WTC11 (cell line): ENCODE measurements around the gene TAB3. TPM values are rescaled to one million over a fixed set of nuclear protein-coding genes. Genes with fewer than 3 reads are reported as not detected.

Experiments used
- ATAC-seq: fragments of 200-7000 bp; cut with Tn5 transposase; 2 replicates; pipeline ENCODE4 v1.10.0; 2021; ENCODE audit warnings: mild to moderate bottlenecking, moderate library complexity
- CTCF ChIA-PET: fragments of 300-600 bp; sonication (Branson Sonifier 250); formaldehyde crosslinking; loops from one replicate; lab custom pipeline; 2021; ENCODE audit warnings: antibody characterized with exemption; lab: Charles Lee
- POLR2A ChIA-PET: fragments of 350-600 bp; sonication (Branson Sonifier 250); formaldehyde crosslinking; loops from one replicate; lab custom pipeline; 2021; ENCODE audit warnings: antibody characterized with exemption; lab: Charles Lee
- DNase-seq: peaks from one replicate; pipeline ENCODE4 v3.0.0; 2021; ENCODE audit warnings: low spot score
- H3K27ac Mint-ChIP-seq: 2 replicates; pipeline ENCODE4 v1.8.0; 2021; ENCODE audit warnings: mixed read lengths
- H3K27me3 Mint-ChIP-seq: 2 replicates; pipeline ENCODE4 v1.8.0; 2021; ENCODE audit warnings: low read depth, mild to moderate bottlenecking, moderate library complexity, mixed read lengths
- H3K36me3 Mint-ChIP-seq: 2 replicates; pipeline ENCODE4 v1.8.0; 2021; ENCODE audit warnings: mixed read lengths
- H3K4me1 Mint-ChIP-seq: 2 replicates; pipeline ENCODE4 v1.8.0; 2022; ENCODE audit warnings: mixed read lengths
- H3K4me3 Mint-ChIP-seq: 2 replicates; pipeline ENCODE4 v1.8.0; 2021; ENCODE audit warnings: mild to moderate bottlenecking, moderate library complexity, mixed read lengths
- H3K9me3 Mint-ChIP-seq: 2 replicates; pipeline ENCODE4 v1.8.0; 2021; ENCODE audit warnings: mixed read lengths
- ELF4 ChIP-seq: sonication (generic); formaldehyde crosslinking; IDR thresholded peaks from 2 replicates; pipeline ENCODE4 v1.8.1; 2022; ENCODE audit warnings: low read depth, mild to moderate bottlenecking, moderate library complexity, missing genetic modification reagents
- MLX ChIP-seq: sonication (generic); formaldehyde crosslinking; IDR thresholded peaks from 2 replicates; pipeline ENCODE4 v1.8.1; 2023; ENCODE audit warnings: mild to moderate bottlenecking, missing genetic modification reagents, moderate library complexity
- NR2C2 ChIP-seq: sonication (generic); formaldehyde crosslinking; IDR thresholded peaks from 2 replicates; pipeline ENCODE4 v1.8.0; 2022; ENCODE audit warnings: mild to moderate bottlenecking, missing genetic modification reagents
- TCF7 ChIP-seq: sonication (generic); formaldehyde crosslinking; IDR thresholded peaks from 2 replicates; pipeline ENCODE4 v1.8.0; 2022; ENCODE audit warnings: mild to moderate bottlenecking, low read depth, missing genetic modification reagents, moderate library complexity
- USF1 ChIP-seq: sonication (generic); formaldehyde crosslinking; IDR thresholded peaks from 2 replicates; pipeline ENCODE4 v1.8.0; 2022; ENCODE audit warnings: mild to moderate bottlenecking, missing genetic modification reagents
- ZBTB21 ChIP-seq: sonication (generic); formaldehyde crosslinking; IDR thresholded peaks from 2 replicates; pipeline ENCODE4 v1.8.1; 2023; ENCODE audit warnings: mild to moderate bottlenecking, missing genetic modification reagents, borderline replicate concordance
- ZNF423 ChIP-seq: fragments of 250-450 bp; sonication (Bioruptor Pico); IDR thresholded peaks from 2 replicates; pipeline ENCODE4 v2.1.2; 2022; ENCODE audit warnings: mild to moderate bottlenecking, moderate library complexity
- total RNA-seq: library from RNA; stranded (reverse); gene quantifications from 3 replicates; pipeline ENCODE4 v1.2.3, GENCODE V29; 2021
- TF ChIP-seq, protein P1 (sequence below): fragments of 200-600 bp; IDR thresholded peaks from 2 replicates; pipeline ENCODE4 v1.8.0; 2022; ENCODE audit warnings: antibody characterized with exemption
- TF ChIP-seq, protein P2 (sequence below): sonication (generic); formaldehyde crosslinking; IDR thresholded peaks from 2 replicates; pipeline ENCODE4 v1.8.1; 2022; ENCODE audit warnings: mild to moderate bottlenecking, moderate library complexity, missing genetic modification reagents
- TF ChIP-seq, protein P3 (sequence below): sonication (generic); formaldehyde crosslinking; IDR thresholded peaks from 2 replicates; pipeline ENCODE4 v1.8.1; 2022; ENCODE audit warnings: low read depth, missing genetic modification reagents, borderline replicate concordance
- TF ChIP-seq, protein P4 (sequence below): sonication (generic); formaldehyde crosslinking; IDR thresholded peaks from 2 replicates; pipeline ENCODE4 v1.8.1; 2023; ENCODE audit warnings: mild to moderate bottlenecking, moderate library complexity, missing genetic modification reagents
- TF ChIP-seq, protein P5 (sequence below): sonication (generic); formaldehyde crosslinking; IDR thresholded peaks from 2 replicates; pipeline ENCODE4 v1.8.1; 2022; ENCODE audit warnings: mild to moderate bottlenecking, missing genetic modification reagents, moderate library complexity, borderline replicate concordance
- TF ChIP-seq, protein P6 (sequence below): sonication (generic); formaldehyde crosslinking; IDR thresholded peaks from 2 replicates; pipeline ENCODE4 v1.8.1; 2023; ENCODE audit warnings: mild to moderate bottlenecking, missing genetic modification reagents

TAB3 gene
- total RNA-seq, 1 experiment from 2014 or later, result 12.0 TPM

DNA sequence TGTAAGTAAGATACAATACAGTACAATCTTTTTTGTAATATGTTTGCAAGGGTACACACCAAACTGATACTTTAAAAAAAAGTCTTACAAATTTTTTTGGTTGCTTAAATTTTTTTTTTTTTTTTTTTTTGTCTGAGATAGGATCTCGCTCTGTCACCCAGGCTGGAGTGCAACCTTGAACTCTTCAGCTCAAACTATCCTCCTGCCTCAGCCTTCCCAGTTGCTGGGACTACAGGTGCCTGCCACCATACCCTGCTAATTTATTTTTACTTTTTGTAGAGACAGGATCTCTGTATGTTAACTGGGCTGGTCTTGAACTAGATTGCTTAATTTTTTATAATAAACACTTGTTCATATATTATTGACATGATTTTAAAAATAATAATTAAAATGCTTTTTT is 41.1 kb upstream of the TAB3 start:
- ChIA-PET POLR2A (interaction anchor here (0.6 kb wide), 1 partner anchor 304 kb away, joined by 7 read pairs; no protein-coding TSS in a partner anchor), CTCF (interaction anchor here (0.7 kb wide), 1 partner anchor 21 kb away, joined by 4 read pairs; no protein-coding TSS in a partner anchor)

GRCh38 chrX:30920271-30920670 is 31.2 kb upstream of the TAB3 start:
- no peak for DNase-seq
- CTCF ChIA-PET, result interaction anchor here (0.8 kb wide), 1 partner anchor 51 kb away, joined by 3 read pairs; no protein-coding TSS in a partner anchor
- TF ChIP-seq, protein P1, sequence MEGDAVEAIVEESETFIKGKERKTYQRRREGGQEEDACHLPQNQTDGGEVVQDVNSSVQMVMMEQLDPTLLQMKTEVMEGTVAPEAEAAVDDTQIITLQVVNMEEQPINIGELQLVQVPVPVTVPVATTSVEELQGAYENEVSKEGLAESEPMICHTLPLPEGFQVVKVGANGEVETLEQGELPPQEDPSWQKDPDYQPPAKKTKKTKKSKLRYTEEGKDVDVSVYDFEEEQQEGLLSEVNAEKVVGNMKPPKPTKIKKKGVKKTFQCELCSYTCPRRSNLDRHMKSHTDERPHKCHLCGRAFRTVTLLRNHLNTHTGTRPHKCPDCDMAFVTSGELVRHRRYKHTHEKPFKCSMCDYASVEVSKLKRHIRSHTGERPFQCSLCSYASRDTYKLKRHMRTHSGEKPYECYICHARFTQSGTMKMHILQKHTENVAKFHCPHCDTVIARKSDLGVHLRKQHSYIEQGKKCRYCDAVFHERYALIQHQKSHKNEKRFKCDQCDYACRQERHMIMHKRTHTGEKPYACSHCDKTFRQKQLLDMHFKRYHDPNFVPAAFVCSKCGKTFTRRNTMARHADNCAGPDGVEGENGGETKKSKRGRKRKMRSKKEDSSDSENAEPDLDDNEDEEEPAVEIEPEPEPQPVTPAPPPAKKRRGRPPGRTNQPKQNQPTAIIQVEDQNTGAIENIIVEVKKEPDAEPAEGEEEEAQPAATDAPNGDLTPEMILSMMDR, result no peak
- H3K4me3 Mint-ChIP-seq, result no peak overlapping the region
- H3K4me1 Mint-ChIP-seq, result no peaks in the 10 kb centered on the region
- POLR2A ChIA-PET, result no interaction called here
- no peaks in the 10 kb centered on the region for H3K27me3 Mint-ChIP-seq
- H3K9me3 Mint-ChIP-seq, result no peaks in the 10 kb centered on the region
- no peak overlapping the region for H3K27ac Mint-ChIP-seq
- no peak for ATAC-seq
- no peaks in the 10 kb centered on the region for H3K36me3 Mint-ChIP-seq

More for the DNA sequence above, 41.1 kb upstream of the TAB3 start:
- H3K4me1 Mint-ChIP-seq, result no peaks in the 10 kb centered on the region
- H3K4me3 Mint-ChIP-seq, result no peak overlapping the region
- ATAC-seq (no peak), DNase-seq (no peak)
- no peaks in the 10 kb centered on the region for H3K27me3 Mint-ChIP-seq
- TF ChIP-seq, protein P2, sequence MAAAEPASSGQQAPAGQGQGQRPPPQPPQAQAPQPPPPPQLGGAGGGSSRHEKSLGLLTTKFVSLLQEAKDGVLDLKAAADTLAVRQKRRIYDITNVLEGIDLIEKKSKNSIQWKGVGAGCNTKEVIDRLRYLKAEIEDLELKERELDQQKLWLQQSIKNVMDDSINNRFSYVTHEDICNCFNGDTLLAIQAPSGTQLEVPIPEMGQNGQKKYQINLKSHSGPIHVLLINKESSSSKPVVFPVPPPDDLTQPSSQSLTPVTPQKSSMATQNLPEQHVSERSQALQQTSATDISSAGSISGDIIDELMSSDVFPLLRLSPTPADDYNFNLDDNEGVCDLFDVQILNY (CRISPR knock-in tag), result no peak
- TF ChIP-seq, protein P3, sequence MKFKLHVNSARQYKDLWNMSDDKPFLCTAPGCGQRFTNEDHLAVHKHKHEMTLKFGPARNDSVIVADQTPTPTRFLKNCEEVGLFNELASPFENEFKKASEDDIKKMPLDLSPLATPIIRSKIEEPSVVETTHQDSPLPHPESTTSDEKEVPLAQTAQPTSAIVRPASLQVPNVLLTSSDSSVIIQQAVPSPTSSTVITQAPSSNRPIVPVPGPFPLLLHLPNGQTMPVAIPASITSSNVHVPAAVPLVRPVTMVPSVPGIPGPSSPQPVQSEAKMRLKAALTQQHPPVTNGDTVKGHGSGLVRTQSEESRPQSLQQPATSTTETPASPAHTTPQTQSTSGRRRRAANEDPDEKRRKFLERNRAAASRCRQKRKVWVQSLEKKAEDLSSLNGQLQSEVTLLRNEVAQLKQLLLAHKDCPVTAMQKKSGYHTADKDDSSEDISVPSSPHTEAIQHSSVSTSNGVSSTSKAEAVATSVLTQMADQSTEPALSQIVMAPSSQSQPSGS (CRISPR knock-in tag), result no peak
- TF ChIP-seq NR2C2 (CRISPR knock-in tag), result no peak
- TF ChIP-seq, protein P4, sequence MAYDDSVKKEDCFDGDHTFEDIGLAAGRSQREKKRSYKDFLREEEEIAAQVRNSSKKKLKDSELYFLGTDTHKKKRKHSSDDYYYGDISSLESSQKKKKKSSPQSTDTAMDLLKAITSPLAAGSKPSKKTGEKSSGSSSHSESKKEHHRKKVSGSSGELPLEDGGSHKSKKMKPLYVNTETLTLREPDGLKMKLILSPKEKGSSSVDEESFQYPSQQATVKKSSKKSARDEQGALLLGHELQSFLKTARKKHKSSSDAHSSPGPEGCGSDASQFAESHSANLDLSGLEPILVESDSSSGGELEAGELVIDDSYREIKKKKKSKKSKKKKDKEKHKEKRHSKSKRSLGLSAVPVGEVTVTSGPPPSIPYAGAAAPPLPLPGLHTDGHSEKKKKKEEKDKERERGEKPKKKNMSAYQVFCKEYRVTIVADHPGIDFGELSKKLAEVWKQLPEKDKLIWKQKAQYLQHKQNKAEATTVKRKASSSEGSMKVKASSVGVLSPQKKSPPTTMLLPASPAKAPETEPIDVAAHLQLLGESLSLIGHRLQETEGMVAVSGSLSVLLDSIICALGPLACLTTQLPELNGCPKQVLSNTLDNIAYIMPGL, result no peak
- TF ChIP-seq, protein P5, sequence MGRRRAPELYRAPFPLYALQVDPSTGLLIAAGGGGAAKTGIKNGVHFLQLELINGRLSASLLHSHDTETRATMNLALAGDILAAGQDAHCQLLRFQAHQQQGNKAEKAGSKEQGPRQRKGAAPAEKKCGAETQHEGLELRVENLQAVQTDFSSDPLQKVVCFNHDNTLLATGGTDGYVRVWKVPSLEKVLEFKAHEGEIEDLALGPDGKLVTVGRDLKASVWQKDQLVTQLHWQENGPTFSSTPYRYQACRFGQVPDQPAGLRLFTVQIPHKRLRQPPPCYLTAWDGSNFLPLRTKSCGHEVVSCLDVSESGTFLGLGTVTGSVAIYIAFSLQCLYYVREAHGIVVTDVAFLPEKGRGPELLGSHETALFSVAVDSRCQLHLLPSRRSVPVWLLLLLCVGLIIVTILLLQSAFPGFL (CRISPR knock-in tag), result no peak
- no peak for TF ChIP-seq ELF4 (CRISPR knock-in tag)
- no peak for TF ChIP-seq TCF7 (CRISPR knock-in tag)
- TF ChIP-seq, protein P6, sequence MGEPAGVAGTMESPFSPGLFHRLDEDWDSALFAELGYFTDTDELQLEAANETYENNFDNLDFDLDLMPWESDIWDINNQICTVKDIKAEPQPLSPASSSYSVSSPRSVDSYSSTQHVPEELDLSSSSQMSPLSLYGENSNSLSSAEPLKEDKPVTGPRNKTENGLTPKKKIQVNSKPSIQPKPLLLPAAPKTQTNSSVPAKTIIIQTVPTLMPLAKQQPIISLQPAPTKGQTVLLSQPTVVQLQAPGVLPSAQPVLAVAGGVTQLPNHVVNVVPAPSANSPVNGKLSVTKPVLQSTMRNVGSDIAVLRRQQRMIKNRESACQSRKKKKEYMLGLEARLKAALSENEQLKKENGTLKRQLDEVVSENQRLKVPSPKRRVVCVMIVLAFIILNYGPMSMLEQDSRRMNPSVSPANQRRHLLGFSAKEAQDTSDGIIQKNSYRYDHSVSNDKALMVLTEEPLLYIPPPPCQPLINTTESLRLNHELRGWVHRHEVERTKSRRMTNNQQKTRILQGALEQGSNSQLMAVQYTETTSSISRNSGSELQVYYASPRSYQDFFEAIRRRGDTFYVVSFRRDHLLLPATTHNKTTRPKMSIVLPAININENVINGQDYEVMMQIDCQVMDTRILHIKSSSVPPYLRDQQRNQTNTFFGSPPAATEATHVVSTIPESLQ (CRISPR knock-in tag), result no peak
- TF ChIP-seq ZNF423 (CRISPR knock-in tag), result no peak
- TF ChIP-seq MLX, result no peak
- TF ChIP-seq USF1 (CRISPR knock-in tag), result no peak
- no peak for TF ChIP-seq ZBTB21 (CRISPR knock-in tag)
- H3K36me3 Mint-ChIP-seq, result no peaks in the 10 kb centered on the region
- 0 out of 2 replicates have a peak, but pooled peaks cover 6% of the 10 kb centered on the region for H3K9me3 Mint-ChIP-seq
- H3K27ac Mint-ChIP-seq, result no peak overlapping the region
